ENCODE measurements around the gene DUSP22. TPM values are rescaled to one million over a fixed set of nuclear protein-coding genes. Genes with fewer than 3 reads are reported as not detected.

The DUSP22 gene
- total and polyA plus RNA-seq, 2 experiments from 2014 or later = 12.8 to 36.8 TPM

GRCh38 chr6:252775-253535 lies 39.3 kb upstream of the DUSP22 start:
- ATAC-seq = no peak

More at GRCh38 chr6:252775-253535, 39.3 kb upstream of the DUSP22 start:
- Mint-ChIP-seq H3K9me3 (peaks cover 16% of the 10 kb centered on the region), H3K4me1 (no peaks in the 10 kb centered on the region), H3K4me3 (no peak overlapping the region), H3K27ac (no peak overlapping the region), H3K36me3 (ENCODE audit: low read depth) (no peaks in the 10 kb centered on the region), H3K27me3 (ENCODE audit: insufficient read depth, low read depth, poor library complexity) (no peaks in the 10 kb centered on the region)
- Histone ChIP-seq H3K9me2 (ENCODE audit: insufficient read depth) (no peaks in the 10 kb centered on the region), H2AFZ (no peak overlapping the region), H3K79me2 (replicated peaks; ENCODE audit: insufficient read depth) (no peaks in the 10 kb centered on the region), H3K4me3 (no peak overlapping the region), H3K27me3 (ENCODE audit: insufficient read depth) (no peaks in the 10 kb centered on the region), H3K4me2 (no peak overlapping the region), H4K20me1 (replicated peaks; ENCODE audit: insufficient read depth) (no peaks in the 10 kb centered on the region), H3K36me3 (ENCODE audit: insufficient read depth) (no peaks in the 10 kb centered on the region), H3K4me1 (ENCODE audit: insufficient read depth) (no peaks in the 10 kb centered on the region), H3F3A (replicated peaks; ENCODE audit: low read depth) (no peaks in the 10 kb centered on the region), H3K27ac (ENCODE audit: low read depth) (no peak overlapping the region)
- DNase-seq (ENCODE audit: low spot score) = no peak
- no peak for TF ChIP-seq EZH2phosphoT487 (IDR thresholded peaks at IDR 0.05; ENCODE audit: unreplicated experiment)
- no peak for TF ChIP-seq STAT1 (IDR thresholded peaks at IDR 0.05; ENCODE audit: unreplicated experiment)
- TF ChIP-seq JUNB (IDR thresholded peaks at IDR 0.05; ENCODE audit: unreplicated experiment) = no peak
- no peak for TF ChIP-seq POLR2AphosphoS5 (IDR thresholded peaks at IDR 0.05; ENCODE audit: low read depth)
- TF ChIP-seq ZNF462 (CRISPR knock-in tag; IDR thresholded peaks at IDR 0.05) = no peak
- TF ChIP-seq CTCF (conservative IDR thresholded peaks at IDR 0.05; ENCODE audit: low read depth in 2 of 2) = no peak
- no peak for TF ChIP-seq ZNF114 (CRISPR knock-in tag; IDR thresholded peaks at IDR 0.05)
- no peak for TF ChIP-seq ZNF331 (CRISPR knock-in tag; IDR thresholded peaks at IDR 0.05; ENCODE audit: low read depth)
- TF ChIP-seq EZH2 (IDR thresholded peaks at IDR 0.05; ENCODE audit: low read depth, unreplicated experiment) = no peak
- no peak for TF ChIP-seq CREB1 (CRISPR knock-in tag; IDR thresholded peaks at IDR 0.05; ENCODE audit: low read depth)
- no peak for TF ChIP-seq NANOG (IDR thresholded peaks at IDR 0.05; ENCODE audit: borderline replicate concordance)
- TF ChIP-seq, protein P1, sequence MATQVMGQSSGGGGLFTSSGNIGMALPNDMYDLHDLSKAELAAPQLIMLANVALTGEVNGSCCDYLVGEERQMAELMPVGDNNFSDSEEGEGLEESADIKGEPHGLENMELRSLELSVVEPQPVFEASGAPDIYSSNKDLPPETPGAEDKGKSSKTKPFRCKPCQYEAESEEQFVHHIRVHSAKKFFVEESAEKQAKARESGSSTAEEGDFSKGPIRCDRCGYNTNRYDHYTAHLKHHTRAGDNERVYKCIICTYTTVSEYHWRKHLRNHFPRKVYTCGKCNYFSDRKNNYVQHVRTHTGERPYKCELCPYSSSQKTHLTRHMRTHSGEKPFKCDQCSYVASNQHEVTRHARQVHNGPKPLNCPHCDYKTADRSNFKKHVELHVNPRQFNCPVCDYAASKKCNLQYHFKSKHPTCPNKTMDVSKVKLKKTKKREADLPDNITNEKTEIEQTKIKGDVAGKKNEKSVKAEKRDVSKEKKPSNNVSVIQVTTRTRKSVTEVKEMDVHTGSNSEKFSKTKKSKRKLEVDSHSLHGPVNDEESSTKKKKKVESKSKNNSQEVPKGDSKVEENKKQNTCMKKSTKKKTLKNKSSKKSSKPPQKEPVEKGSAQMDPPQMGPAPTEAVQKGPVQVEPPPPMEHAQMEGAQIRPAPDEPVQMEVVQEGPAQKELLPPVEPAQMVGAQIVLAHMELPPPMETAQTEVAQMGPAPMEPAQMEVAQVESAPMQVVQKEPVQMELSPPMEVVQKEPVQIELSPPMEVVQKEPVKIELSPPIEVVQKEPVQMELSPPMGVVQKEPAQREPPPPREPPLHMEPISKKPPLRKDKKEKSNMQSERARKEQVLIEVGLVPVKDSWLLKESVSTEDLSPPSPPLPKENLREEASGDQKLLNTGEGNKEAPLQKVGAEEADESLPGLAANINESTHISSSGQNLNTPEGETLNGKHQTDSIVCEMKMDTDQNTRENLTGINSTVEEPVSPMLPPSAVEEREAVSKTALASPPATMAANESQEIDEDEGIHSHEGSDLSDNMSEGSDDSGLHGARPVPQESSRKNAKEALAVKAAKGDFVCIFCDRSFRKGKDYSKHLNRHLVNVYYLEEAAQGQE (IDR thresholded peaks at IDR 0.05; ENCODE audit: unreplicated experiment) = no peak
- TF ChIP-seq, protein P2, sequence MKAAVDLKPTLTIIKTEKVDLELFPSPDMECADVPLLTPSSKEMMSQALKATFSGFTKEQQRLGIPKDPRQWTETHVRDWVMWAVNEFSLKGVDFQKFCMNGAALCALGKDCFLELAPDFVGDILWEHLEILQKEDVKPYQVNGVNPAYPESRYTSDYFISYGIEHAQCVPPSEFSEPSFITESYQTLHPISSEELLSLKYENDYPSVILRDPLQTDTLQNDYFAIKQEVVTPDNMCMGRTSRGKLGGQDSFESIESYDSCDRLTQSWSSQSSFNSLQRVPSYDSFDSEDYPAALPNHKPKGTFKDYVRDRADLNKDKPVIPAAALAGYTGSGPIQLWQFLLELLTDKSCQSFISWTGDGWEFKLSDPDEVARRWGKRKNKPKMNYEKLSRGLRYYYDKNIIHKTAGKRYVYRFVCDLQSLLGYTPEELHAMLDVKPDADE (IDR thresholded peaks at IDR 0.05) = no peak
